HepG2 (cell line): Measurements from ENCODE around the gene TMEM14A. TPM values are rescaled to one million over a fixed set of nuclear protein-coding genes. Genes with fewer than 3 reads are reported as not detected.

Experiments used
- CBFB ChIP-seq: sonication (generic); formaldehyde crosslinking; IDR thresholded peaks from 2 replicates; pipeline ENCODE4 v1.4.0; 2020; ENCODE audit warnings: missing genetic modification reagents
- CEBPG ChIP-seq: IDR thresholded peaks from 2 replicates; pipeline ENCODE4 v1.6.1; 2016
- DPF2 ChIP-seq: sonication (generic); formaldehyde crosslinking; IDR thresholded peaks from 2 replicates; pipeline ENCODE4 v1.4.0; 2020; ENCODE audit warnings: mild to moderate bottlenecking, low read depth, missing genetic modification reagents, borderline replicate concordance
- GPBP1L1 ChIP-seq: sonication (generic); formaldehyde crosslinking; IDR thresholded peaks from 2 replicates; pipeline ENCODE4 v1.5.0; 2020; ENCODE audit warnings: mild to moderate bottlenecking, missing genetic modification reagents
- IRX3 ChIP-seq: sonication (generic); formaldehyde crosslinking; IDR thresholded peaks from 2 replicates; pipeline ENCODE4 v1.8.1; 2023; ENCODE audit warnings: mild to moderate bottlenecking, low read depth, missing genetic modification reagents, borderline replicate concordance
- MYC ChIP-seq: sonication (generic); formaldehyde crosslinking; IDR thresholded peaks from 2 replicates; pipeline ENCODE4 v1.9.0; 2021; ENCODE audit warnings: missing genetic modification reagents, borderline replicate concordance
- NCOA1 ChIP-seq: sonication (generic); formaldehyde crosslinking; IDR thresholded peaks from 2 replicates; pipeline ENCODE4 v1.9.0; 2021; ENCODE audit warnings: missing genetic modification reagents
- NFIB ChIP-seq: sonication (generic); formaldehyde crosslinking; IDR thresholded peaks from 2 replicates; pipeline ENCODE4 v1.9.0; 2021; ENCODE audit warnings: missing genetic modification reagents, mild to moderate bottlenecking, borderline replicate concordance
- PAF1 ChIP-seq: IDR thresholded peaks from 2 replicates; pipeline ENCODE4 v1.6.1; 2016; ENCODE audit warnings: missing genetic modification reagents, missing compliant biosample characterization
- RNF2 ChIP-seq: fragments of 450-650 bp; conservative IDR thresholded peaks from 2 replicates; pipeline ENCODE4 v1.6.1; 2016; ENCODE audit warnings: low read depth
- SNRNP70 ChIP-seq: fragments of 200-400 bp; formaldehyde crosslinking; IDR thresholded peaks from 2 replicates; pipeline ENCODE4 v1.6.1; 2017; ENCODE audit warnings: mild to moderate bottlenecking, low read depth, low read length, moderate library complexity
- TFAP4 ChIP-seq: sonication (generic); IDR thresholded peaks from 2 replicates; pipeline ENCODE4 v1.6.1; 2016; ENCODE audit warnings: low read depth, borderline replicate concordance
- THRA ChIP-seq: sonication (generic); formaldehyde crosslinking; IDR thresholded peaks from 2 replicates; pipeline ENCODE4 v1.4.0; 2020; ENCODE audit warnings: missing genetic modification reagents, borderline replicate concordance
- TIGD3 ChIP-seq: sonication (generic); formaldehyde crosslinking; IDR thresholded peaks from 2 replicates; pipeline ENCODE4 v1.5.1; 2020; ENCODE audit warnings: mild to moderate bottlenecking, missing genetic modification reagents, borderline replicate concordance
- ZBTB49 ChIP-seq: sonication (generic); formaldehyde crosslinking; IDR thresholded peaks from 2 replicates; pipeline ENCODE4 v1.4.0; 2020; ENCODE audit warnings: missing genetic modification reagents, borderline replicate concordance
- ZMAT5 ChIP-seq: sonication (generic); formaldehyde crosslinking; IDR thresholded peaks from 2 replicates; pipeline ENCODE4 v1.5.0; 2020; ENCODE audit warnings: mild to moderate bottlenecking, low read depth, missing genetic modification reagents, borderline replicate concordance
- ZNF562 ChIP-seq: sonication (generic); formaldehyde crosslinking; IDR thresholded peaks from 2 replicates; pipeline ENCODE4 v1.8.0; 2022; ENCODE audit warnings: missing genetic modification reagents, borderline replicate concordance
- ZNF569 ChIP-seq: sonication (generic); formaldehyde crosslinking; IDR thresholded peaks from 2 replicates; pipeline ENCODE4 v1.5.0; 2020; ENCODE audit warnings: mild to moderate bottlenecking, missing genetic modification reagents, moderate library complexity, borderline replicate concordance
- ZSCAN21 ChIP-seq: sonication (generic); formaldehyde crosslinking; IDR thresholded peaks from 2 replicates; pipeline ENCODE4 v1.8.0; 2022; ENCODE audit warnings: mild to moderate bottlenecking, missing genetic modification reagents, moderate library complexity, borderline replicate concordance
- polyA plus RNA-seq, 8 experiments: library from polyadenylated mRNA; depleted of rRNA in 3 of 8; stranded (reverse) in 7 of 8; unstranded in 1 of 8; fragments of >200 nt; fragmentation: Illumina TruSeq in 4 of 8; extraction: Trizol in 4 of 8; gene quantifications; 2 replicates each; pipeline versions ENCODE4 v1.2.1 to v1.2.3, GENCODE V29; 2011 to 2016; ENCODE audit warnings: low read depth in 4 of 8, missing spikeins in 1 of 8, mixed read lengths in 1 of 8; ENCODE audit not compliant: insufficient read depth in 1 of 8
- total RNA-seq, 5 experiments: library from RNA; depleted of rRNA; stranded (reverse); fragments of >200 nt; fragmentation: Illumina TruSeq; extraction: Trizol; gene quantifications; 2 replicates each; pipeline ENCODE4 v1.2.3, GENCODE V29; 2016; ENCODE audit warnings: low read depth in 1 of 5
- TF ChIP-seq, protein P1 (sequence below): sonication (generic); formaldehyde crosslinking; IDR thresholded peaks from 2 replicates; pipeline ENCODE4 v1.8.0; 2022; ENCODE audit warnings: low read depth, missing genetic modification reagents

Gene TMEM14A
- total and polyA plus RNA-seq, 2 of the 13 experiments (the other 11 are each of a cell fraction or from before 2014, with no cell fraction given) = 24.6 to 73.7 TPM

DNA sequence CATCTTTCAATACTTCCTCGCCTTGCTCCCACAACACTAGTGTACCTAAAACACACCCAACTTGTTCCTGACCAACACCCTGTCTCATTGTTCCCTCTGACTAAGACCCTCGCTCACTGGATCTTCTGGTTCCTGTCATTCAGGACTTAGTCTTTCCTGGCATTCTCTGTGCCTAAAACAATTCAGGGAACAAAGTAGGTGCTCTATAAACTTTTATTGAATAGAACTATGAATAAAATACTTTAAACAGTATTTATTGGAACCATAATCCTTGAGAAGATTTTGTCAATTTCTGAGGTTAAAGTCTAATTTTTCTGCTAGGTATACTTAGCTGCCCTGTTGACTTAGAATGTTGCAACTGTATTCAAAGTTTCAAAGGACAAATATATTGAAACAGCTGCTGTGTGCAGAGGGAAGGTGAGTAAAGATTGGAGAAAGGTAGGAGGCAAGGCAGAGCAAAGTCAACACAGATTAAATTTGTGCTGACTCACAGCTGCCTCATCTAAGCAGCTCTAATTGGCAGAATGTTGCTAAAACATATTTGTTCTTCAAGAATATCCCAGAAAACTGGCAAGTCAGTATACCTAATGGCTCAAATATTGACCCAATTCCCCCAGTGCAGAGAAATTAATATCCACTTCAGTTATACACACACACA lies 54.8 kb downstream of the TMEM14A start (continued):
- no peak for TF ChIP-seq NFIB (CRISPR knock-in tag)
- peak; percentile 75; the same call in 1 of the 2 replicates for TF ChIP-seq TIGD3 (CRISPR knock-in tag)
- peak; percentile 72; the same call in 1 of the 2 replicates for TF ChIP-seq ZNF562 (CRISPR knock-in tag)
- TF ChIP-seq GPBP1L1 = no peak
- TF ChIP-seq RNF2 = no peak
- no peak for TF ChIP-seq ZMAT5 (CRISPR knock-in tag)
- peak; percentile 99 for TF ChIP-seq NCOA1 (CRISPR knock-in tag)
- TF ChIP-seq MYC (CRISPR knock-in tag) = no peak
- peak; percentile 93 for TF ChIP-seq CBFB
- TF ChIP-seq SNRNP70 = no peak
- TF ChIP-seq DPF2 (CRISPR knock-in tag) = peak; percentile 100
- peak; percentile 71 for TF ChIP-seq ZSCAN21
- no peak for TF ChIP-seq PAF1 (CRISPR knock-in tag)
- no peak for TF ChIP-seq ZBTB49 (CRISPR knock-in tag)
- TF ChIP-seq, protein P1, sequence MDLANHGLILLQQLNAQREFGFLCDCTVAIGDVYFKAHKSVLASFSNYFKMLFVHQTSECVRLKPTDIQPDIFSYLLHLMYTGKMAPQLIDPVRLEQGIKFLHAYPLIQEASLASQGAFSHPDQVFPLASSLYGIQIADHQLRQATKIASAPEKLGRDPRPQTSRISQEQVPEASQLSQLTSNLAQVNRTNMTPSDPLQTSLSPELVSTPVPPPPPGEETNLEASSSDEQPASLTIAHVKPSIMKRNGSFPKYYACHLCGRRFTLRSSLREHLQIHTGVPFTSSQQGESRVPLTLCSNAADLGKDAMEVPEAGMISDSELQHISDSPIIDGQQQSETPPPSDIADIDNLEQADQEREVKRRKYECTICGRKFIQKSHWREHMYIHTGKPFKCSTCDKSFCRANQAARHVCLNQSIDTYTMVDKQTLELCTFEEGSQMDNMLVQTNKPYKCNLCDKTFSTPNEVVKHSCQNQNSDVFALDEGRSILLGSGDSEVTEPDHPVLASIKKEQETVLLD = peak; percentile 71
- TF ChIP-seq ZNF569 (CRISPR knock-in tag) = no peak
- TF ChIP-seq IRX3 (CRISPR knock-in tag) = no peak
- TF ChIP-seq TFAP4 = peak; percentile 100
- peak; percentile 97 for TF ChIP-seq THRA (CRISPR knock-in tag)
- TF ChIP-seq CEBPG (CRISPR knock-in tag) = peak; percentile 98
